Progenitor cell of endocrine pancreas (in vitro differentiated cells): ENCODE data around the gene BRINP3. TPM values are rescaled to one million over a fixed set of nuclear protein-coding genes. Genes with fewer than 3 reads are reported as not detected.
A peak's percentile ranks its signal among the peaks of the same experiment; 100 is the strongest.

Source experiments
- DNase-seq: peaks from one replicate; pipeline ENCODE4 v3.0.0; 2021; ENCODE audit warnings: low spot score; ENCODE audit not compliant: unreplicated experiment
- H3K27ac Mint-ChIP-seq: 2 replicates; pipeline ENCODE4 v1.8.0; 2021; ENCODE audit warnings: mild to moderate bottlenecking, moderate library complexity, mixed read lengths
- H3K27me3 Mint-ChIP-seq: 2 replicates; pipeline ENCODE4 v1.8.0; 2021; ENCODE audit warnings: mixed read lengths
- H3K36me3 Mint-ChIP-seq: 2 replicates; pipeline ENCODE4 v1.8.0; 2022; ENCODE audit warnings: mixed read lengths; ENCODE audit not compliant: insufficient read depth
- H3K4me1 Mint-ChIP-seq: 2 replicates; pipeline ENCODE4 v1.8.0; 2021; ENCODE audit warnings: low read depth, mixed read lengths
- H3K4me3 Mint-ChIP-seq: 2 replicates; pipeline ENCODE4 v1.8.0; 2021; ENCODE audit warnings: low read depth, mild to moderate bottlenecking, moderate library complexity, mixed read lengths
- H3K9me3 Mint-ChIP-seq: 2 replicates; pipeline ENCODE4 v1.8.0; 2021; ENCODE audit warnings: low read depth, mixed read lengths
- CTCF ChIP-seq: fragments of 200-600 bp; sonication (generic); IDR thresholded peaks from one replicate; pipeline ENCODE4 v1.5.0; 2021; ENCODE audit warnings: antibody characterized with exemption, mild to moderate bottlenecking; ENCODE audit not compliant: unreplicated experiment
- total RNA-seq: library from RNA; stranded (reverse); gene quantifications from 2 replicates; pipeline ENCODE4 v1.2.1, GENCODE V29; 2021

Gene BRINP3
- total RNA-seq, 1 donor from 2014 or later = not detected

GRCh38 chr1:190491404-190491803 is 13.7 kb upstream of the BRINP3 start:
- Mint-ChIP-seq H3K9me3 (no peaks in the 10 kb centered on the region), H3K4me1 (no peaks in the 10 kb centered on the region), H3K27ac (no peak overlapping the region), H3K36me3 (no peaks in the 10 kb centered on the region), H3K4me3 (no peak overlapping the region), H3K27me3 (no peaks in the 10 kb centered on the region)
- DNase-seq = no peak
- TF ChIP-seq CTCF = peak; percentile 8

- Mint-ChIP-seq H3K4me3 (no peak overlapping the region), H3K27me3 (peaks cover 10% of the 10 kb centered on the region), H3K4me1 (peaks cover 4% of the 10 kb centered on the region), H3K9me3 (no peaks in the 10 kb centered on the region), H3K27ac (no peak overlapping the region), H3K36me3 (no peaks in the 10 kb centered on the region)
- TF ChIP-seq CTCF = no peak
- DNase-seq = no peak
Observed at GRCh38 chr1:190484045-190484444, 6.4 kb upstream of the BRINP3 start.

- no peak for TF ChIP-seq CTCF
- Mint-ChIP-seq H3K27me3 (peaks cover 48% of the 10 kb centered on the region), H3K27ac (no peak overlapping the region), H3K9me3 (no peaks in the 10 kb centered on the region), H3K4me1 (peaks cover 21% of the 10 kb centered on the region), H3K36me3 (no peaks in the 10 kb centered on the region), H3K4me3 (no peak overlapping the region)
- DNase-seq = no peak
Observed at GRCh38 chr1:190480231-190480630, 2.6 kb upstream of the BRINP3 start.

- no peak for TF ChIP-seq CTCF
- Mint-ChIP-seq H3K4me1 (peaks cover 25% of the 10 kb centered on the region), H3K36me3 (no peaks in the 10 kb centered on the region), H3K9me3 (no peaks in the 10 kb centered on the region), H3K4me3 (peak overlapping the region; percentile 76), H3K27ac (no peak overlapping the region), H3K27me3 (peaks cover 55% of the 10 kb centered on the region)
- DNase-seq = no peak
Observed at GRCh38 chr1:190479516-190479915, 1.9 kb upstream of the BRINP3 start.

GRCh38 chr1:190479050-190479397 is 1.4 kb upstream of the BRINP3 start:
- Mint-ChIP-seq H3K27me3 (peaks cover 60% of the 10 kb centered on the region), H3K4me1 (peaks cover 25% of the 10 kb centered on the region), H3K27ac (no peak overlapping the region), H3K9me3 (no peaks in the 10 kb centered on the region), H3K36me3 (no peaks in the 10 kb centered on the region), H3K4me3 (peak overlapping the region; percentile 76)
- TF ChIP-seq CTCF = no peak
- DNase-seq = no peak
